OCI-LY1 (cell line): ENCODE measurements around the gene RAB30.

Experiments
- CTCF ChIP-seq: fragments of 200-600 bp; sonication (generic), shearing (Covaris generic); IDR thresholded peaks from 2 replicates; pipeline ENCODE4 v1.5.1; 2017; ENCODE audit warnings: mild to moderate bottlenecking, antibody characterized with exemption, low read length, moderate library complexity, mixed read lengths
- EZH2 ChIP-seq: fragments of 200-600 bp; sonication (generic), shearing (Covaris generic); IDR thresholded peaks from 2 replicates; pipeline ENCODE4 v1.8.0; 2017; ENCODE audit warnings: borderline replicate concordance, mixed run types, mild to moderate bottlenecking, antibody characterized with exemption, low read length, moderate library complexity, mixed read lengths

GRCh38 chr11:83023410-83023809 is 48.3 kb downstream of the RAB30 start:
- TF ChIP-seq CTCF, result no peak
- TF ChIP-seq EZH2, result no peak
